ENCODE results near the gene PIAS1.

GRCh38 chr15:68098465-68098864, 44.4 kb downstream of the PIAS1 start:
- TF ChIP-seq CTCF (IDR thresholded peaks at IDR 0.05; ENCODE audit: low read depth, low read length) (no peak), EZH2phosphoT487 (IDR thresholded peaks at IDR 0.05; ENCODE audit: low read depth) (no peak)
